Stimulated activated CD4-positive, alpha-beta T cell treated with anti-CD3 and anti-CD28 coated beads, TNF-alpha, amount 100 ng/mL, for 24 hours (primary cell): ENCODE results near the gene SERPINB6.
"Not testable (repeated sequence)": the region's sequence is repeated elsewhere in the genome, so short reads cannot be mapped to it uniquely, and the experiment has no call there.

Source experiments
- DNase-seq, 3 experiments: peaks; one replicate each; pipeline ENCODE4 v3.0.0-alpha.2; 2020; ENCODE audit warnings: low read depth in 3 of 3

The SERPINB6 gene

GRCh38 chr6:2915150-2915549 lies 56.2 kb downstream of the SERPINB6 start:
- DNase-seq: no peak

- DNase-seq: no peak
These were observed 57.1 kb downstream of the SERPINB6 start for GRCh38 chr6:2914318-2914660.

GRCh38 chr6:2913621-2914317 lies 57.6 kb downstream of the SERPINB6 start:
- DNase-seq: no peak

GRCh38 chr6:2911171-2911570 lies 60.2 kb downstream of the SERPINB6 start:
- DNase-seq: no peak

- DNase-seq: no peak
These were observed 61.6 kb downstream of the SERPINB6 start for GRCh38 chr6:2909718-2910117.

- DNase-seq: not testable (repeated sequence)
These were observed 62.2 kb downstream of the SERPINB6 start for GRCh38 chr6:2909051-2909606.

- DNase-seq: not testable (repeated sequence)
These were observed 62.9 kb downstream of the SERPINB6 start for GRCh38 chr6:2908516-2908915.

GRCh38 chr6:2903411-2904185 lies 67.8 kb downstream of the SERPINB6 start:
- DNase-seq: not testable (repeated sequence)

GRCh38 chr6:2901645-2902502 lies 69.5 kb downstream of the SERPINB6 start:
- DNase-seq: not testable (repeated sequence)

- DNase-seq: no peak
These were observed 70.3 kb downstream of the SERPINB6 start for GRCh38 chr6:2900821-2901644.

GRCh38 chr6:2900221-2900807 lies 71.1 kb downstream of the SERPINB6 start:
- DNase-seq: no peak

- peak in 1 of 3 experiments; percentile 59 for DNase-seq
These were observed 71.8 kb downstream of the SERPINB6 start for GRCh38 chr6:2899596-2899995.
